PC-3 (cell line): ENCODE results near the gene NUDT13. TPM values are rescaled to one million over a fixed set of nuclear protein-coding genes. Genes with fewer than 3 reads are reported as not detected.

ENCODE experiments used
- ATAC-seq: fragments of 200-7000 bp; cut with Tn5 transposase; 2 replicates; pipeline ENCODE4 v1.9.1; 2020; ENCODE audit warnings: mild to moderate bottlenecking, moderate library complexity
- BruUV-seq: library from RNA; stranded (reverse); fragments of 400-500 nt; replicated peaks from 2 replicates; lab custom pipeline; 2021; lab: Mats Ljungman, UMichigan
- CTCF ChIA-PET: fragments of 300-600 bp; sonication (Branson Sonifier 250); formaldehyde crosslinking; loops from one replicate; lab custom pipeline; 2022; ENCODE audit warnings: antibody characterized with exemption; lab: Charles Lee
- POLR2A ChIA-PET: fragments of 300-600 bp; sonication (Branson Sonifier 250); formaldehyde crosslinking; loops from one replicate; lab custom pipeline; 2022; ENCODE audit warnings: antibody characterized with exemption; ENCODE audit not compliant: unreplicated experiment; lab: Charles Lee
- DNase-seq: peaks from one replicate; pipeline ENCODE4 v3.0.0-alpha.2; 2015
- H2AFZ ChIP-seq: fragments of 300-600 bp; sonication (generic); 2 replicates; pipeline ENCODE4 v1.6.0; 2016; ENCODE audit warnings: antibody characterized with exemption, low read length
- H3F3A ChIP-seq: fragments of 300-600 bp; sonication (generic); one replicate; pipeline ENCODE4 v1.6.0; 2017; ENCODE audit warnings: antibody characterized with exemption, low read length, control low read depth, mild to moderate bottlenecking; ENCODE audit not compliant: unreplicated experiment
- H3K27ac ChIP-seq: fragments of 300-600 bp; sonication (generic); 2 replicates; pipeline ENCODE4 v1.5.1; 2016; ENCODE audit warnings: mild to moderate bottlenecking, low read length
- H3K27me3 ChIP-seq: fragments of 300-600 bp; sonication (generic); 2 replicates; pipeline ENCODE4 v1.6.1; 2016; ENCODE audit warnings: low read length, mixed read lengths
- H3K36me3 ChIP-seq: fragments of 300-600 bp; sonication (generic); 2 replicates; pipeline ENCODE4 v1.6.1; 2016; ENCODE audit warnings: low read depth, mixed run types, low read length, mixed read lengths
- H3K4me1 ChIP-seq: fragments of 300-600 bp; sonication (generic); 2 replicates; pipeline ENCODE4 v1.5.1; 2016; ENCODE audit warnings: low read length; ENCODE audit not compliant: insufficient read depth
- H3K4me2 ChIP-seq: fragments of 300-600 bp; sonication (generic); 2 replicates; pipeline ENCODE4 v1.6.0; 2016; ENCODE audit warnings: low read length
- H3K4me3 ChIP-seq: fragments of 300-600 bp; sonication (generic); 2 replicates; pipeline ENCODE4 v1.5.1; 2016; ENCODE audit warnings: mild to moderate bottlenecking, low read length, mixed read lengths
- H3K79me2 ChIP-seq: fragments of 300-600 bp; sonication (generic); 2 replicates; pipeline ENCODE4 v1.6.1; 2017; ENCODE audit warnings: low read length, mixed read lengths
- H3K9ac ChIP-seq: fragments of 300-600 bp; sonication (generic); 2 replicates; pipeline ENCODE4 v1.6.0; 2016; ENCODE audit warnings: mild to moderate bottlenecking, low read length
- H3K9me2 ChIP-seq: fragments of 300-600 bp; sonication (generic); replicated peaks from 2 replicates; pipeline ENCODE4 v1.6.1; 2016; ENCODE audit warnings: mixed run types, low read length, mixed read lengths
- H3K9me3 ChIP-seq: fragments of 300-600 bp; sonication (generic); 2 replicates; pipeline ENCODE4 v1.6.1; 2016; ENCODE audit warnings: low read length, mixed read lengths
- H4K20me1 ChIP-seq: fragments of 300-600 bp; sonication (generic); 2 replicates; pipeline ENCODE4 v1.6.1; 2016; ENCODE audit warnings: low read length, mixed read lengths
- EZH2 ChIP-seq: fragments of 300-600 bp; sonication (generic); IDR thresholded peaks from one replicate; pipeline ENCODE4 v1.6.1; 2017; ENCODE audit warnings: antibody characterized with exemption, mild to moderate bottlenecking, low read length; ENCODE audit not compliant: unreplicated experiment
- EZH2phosphoT487 ChIP-seq: fragments of 300-600 bp; sonication (generic); IDR thresholded peaks from 2 replicates; pipeline ENCODE4 v1.6.1; 2018; ENCODE audit warnings: mild to moderate bottlenecking, antibody characterized with exemption, low read length, borderline replicate concordance
- intact Hi-C: fragments of 100-400 bp; cut with micrococcal nuclease; formaldehyde crosslinking; loops from 2 replicates; pipeline ENCODE4 v1.9.0; 2023
- total RNA-seq: library from RNA; depleted of rRNA; stranded (reverse); fragments of >200 nt; gene quantifications from 2 replicates; pipeline ENCODE4 v1.2.3, GENCODE V29; 2014
- TF ChIP-seq, protein P1 (sequence below): fragments of 300-600 bp; sonication (generic); conservative IDR thresholded peaks from 2 replicates; pipeline ENCODE4 v1.5.1; 2017; ENCODE audit warnings: antibody characterized with exemption, low read depth, mild to moderate bottlenecking, low read length

The NUDT13 gene
- total RNA-seq, 1 experiment from 2014 or later: 1.8 TPM

- H4K20me1 ChIP-seq: no peaks in the 10 kb centered on the region
- POLR2A ChIA-PET: interaction anchor here (0.6 to 0.8 kb wide), 3 partner anchors 18 to 55 kb away, joined by 3 to 6 read pairs (median 3); no protein-coding TSS in a partner anchor
- H2AFZ ChIP-seq: no peak overlapping the region
- H3K4me2 ChIP-seq: peak overlapping the region; percentile 3
- intact Hi-C loops: loop anchor here (5.0 kb wide), 1 partner anchor 44 kb away; no protein-coding TSS in a partner anchor
- H3F3A ChIP-seq: peaks cover 13% of the 10 kb centered on the region
- no peaks in the 10 kb centered on the region for H3K9me2 ChIP-seq
- TF ChIP-seq, protein P1, sequence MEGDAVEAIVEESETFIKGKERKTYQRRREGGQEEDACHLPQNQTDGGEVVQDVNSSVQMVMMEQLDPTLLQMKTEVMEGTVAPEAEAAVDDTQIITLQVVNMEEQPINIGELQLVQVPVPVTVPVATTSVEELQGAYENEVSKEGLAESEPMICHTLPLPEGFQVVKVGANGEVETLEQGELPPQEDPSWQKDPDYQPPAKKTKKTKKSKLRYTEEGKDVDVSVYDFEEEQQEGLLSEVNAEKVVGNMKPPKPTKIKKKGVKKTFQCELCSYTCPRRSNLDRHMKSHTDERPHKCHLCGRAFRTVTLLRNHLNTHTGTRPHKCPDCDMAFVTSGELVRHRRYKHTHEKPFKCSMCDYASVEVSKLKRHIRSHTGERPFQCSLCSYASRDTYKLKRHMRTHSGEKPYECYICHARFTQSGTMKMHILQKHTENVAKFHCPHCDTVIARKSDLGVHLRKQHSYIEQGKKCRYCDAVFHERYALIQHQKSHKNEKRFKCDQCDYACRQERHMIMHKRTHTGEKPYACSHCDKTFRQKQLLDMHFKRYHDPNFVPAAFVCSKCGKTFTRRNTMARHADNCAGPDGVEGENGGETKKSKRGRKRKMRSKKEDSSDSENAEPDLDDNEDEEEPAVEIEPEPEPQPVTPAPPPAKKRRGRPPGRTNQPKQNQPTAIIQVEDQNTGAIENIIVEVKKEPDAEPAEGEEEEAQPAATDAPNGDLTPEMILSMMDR: no peak
- no peak for TF ChIP-seq EZH2phosphoT487
- no peak for TF ChIP-seq EZH2
- H3K9ac ChIP-seq: no peak overlapping the region
- no peak overlapping the region for H3K4me3 ChIP-seq
- no peaks in the 10 kb centered on the region for H3K9me3 ChIP-seq
- peak; percentile 83 for DNase-seq
- H3K36me3 ChIP-seq: peaks cover 17% of the 10 kb centered on the region
- CTCF ChIA-PET: interaction anchor here (0.7 kb wide), 1 partner anchor 279 kb away, joined by 6 read pairs; no protein-coding TSS in a partner anchor
- BruUV-seq: TSS peak; percentile 2
- H3K27me3 ChIP-seq: no peaks in the 10 kb centered on the region
- H3K79me2 ChIP-seq: no peaks in the 10 kb centered on the region
- peak overlapping the region; percentile 2 for H3K27ac ChIP-seq
- peaks cover 42% of the 10 kb centered on the region for H3K4me1 ChIP-seq
- ATAC-seq: peak; percentile 4; the same call in 1 of the 2 replicates
These were observed 3.3 kb downstream of the NUDT13 start for GRCh38 chr10:73113551-73113950.

- TF ChIP-seq, protein P1: no peak
- TF ChIP-seq EZH2phosphoT487: no peak
- TF ChIP-seq EZH2: no peak
- DNase-seq (peak; percentile 4), ATAC-seq (no peak)
- H4K20me1 ChIP-seq: no peaks in the 10 kb centered on the region
- H3K9me2 ChIP-seq: no peaks in the 10 kb centered on the region
- no peak overlapping the region for H2AFZ ChIP-seq
- intact Hi-C loops: no loop called here
- no peaks in the 10 kb centered on the region for H3K36me3 ChIP-seq
- H3K4me3 ChIP-seq: no peak overlapping the region
- no TSS peak for BruUV-seq
- peaks cover 15% of the 10 kb centered on the region for H3F3A ChIP-seq
- no peak overlapping the region for H3K9ac ChIP-seq
- H3K79me2 ChIP-seq: no peaks in the 10 kb centered on the region
- no peak overlapping the region for H3K4me2 ChIP-seq
- no peaks in the 10 kb centered on the region for H3K27me3 ChIP-seq
- CTCF ChIA-PET: no interaction called here
- H3K4me1 ChIP-seq: peaks cover 60% of the 10 kb centered on the region
- no peak overlapping the region for H3K27ac ChIP-seq
- H3K9me3 ChIP-seq: no peaks in the 10 kb centered on the region
- POLR2A ChIA-PET: no interaction called here
These were observed 5.8 kb downstream of the NUDT13 start for GRCh38 chr10:73116017-73116416.
